HCT116 (cell line): ENCODE data around the gene ARL15.

Source experiments
- CEBPB ChIP-seq: IDR thresholded peaks from 2 replicates; pipeline ENCODE4 v1.6.1; 2012; ENCODE audit warnings: low read depth
- EGR1 ChIP-seq: IDR thresholded peaks from 2 replicates; pipeline ENCODE4 v1.6.1; 2012; ENCODE audit warnings: low read depth
- POLR2A ChIP-seq: IDR thresholded peaks from 2 replicates; pipeline ENCODE4 v1.7.0; 2011; ENCODE audit warnings: borderline replicate concordance; ENCODE audit not compliant: insufficient read depth, insufficient read length; ENCODE audit errors: extremely low read depth
- SP1 ChIP-seq: IDR thresholded peaks from 2 replicates; pipeline ENCODE4 v1.6.1; 2012; ENCODE audit warnings: low read depth
- TF ChIP-seq, protein P1 (sequence below), 3 experiments: fragments of 200-600 bp in 1 of 3; sonication (generic) in 1 of 3; IDR thresholded peaks in 2 of 3; conservative IDR thresholded peaks in 1 of 3; 2 replicates each; pipeline ENCODE4 v1.5.1; 2012 to 2017; ENCODE audit warnings: low read depth in 2 of 3, low read length in 2 of 3, antibody characterized with exemption in 1 of 3, borderline replicate concordance in 1 of 3, control low read depth in 1 of 3, mild to moderate bottlenecking in 1 of 3, mixed read lengths in 1 of 3, mixed run types in 1 of 3, moderate library complexity in 1 of 3; ENCODE audit not compliant: insufficient read depth in 1 of 3
- TF ChIP-seq, protein P2 (sequence below): IDR thresholded peaks from 2 replicates; pipeline ENCODE4 v1.6.1; 2011; ENCODE audit warnings: mild to moderate bottlenecking, low read length, moderate library complexity; ENCODE audit not compliant: insufficient replicate concordance; ENCODE audit errors: extremely low read depth

DNA sequence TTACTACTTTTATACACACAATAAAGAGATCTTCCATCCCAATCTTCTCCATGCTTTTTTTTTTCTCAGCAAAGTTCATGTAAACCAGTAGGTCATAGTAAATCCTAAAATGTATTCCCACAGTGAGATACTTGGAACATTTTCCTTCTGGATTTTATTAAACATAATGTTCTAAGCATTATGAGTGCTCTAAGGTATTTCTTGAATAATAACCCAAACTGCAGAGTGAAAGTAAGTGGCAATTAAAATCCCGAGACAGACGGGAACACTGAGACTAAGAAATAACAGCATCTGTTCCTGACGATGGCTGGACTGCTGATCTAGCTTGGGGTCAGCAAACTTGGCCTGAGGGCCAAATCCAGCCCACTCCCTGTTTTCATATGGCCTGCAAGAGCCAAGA is 359.8 kb downstream of the ARL15 start:
- no peak for TF ChIP-seq POLR2A
- TF ChIP-seq, protein P1, sequence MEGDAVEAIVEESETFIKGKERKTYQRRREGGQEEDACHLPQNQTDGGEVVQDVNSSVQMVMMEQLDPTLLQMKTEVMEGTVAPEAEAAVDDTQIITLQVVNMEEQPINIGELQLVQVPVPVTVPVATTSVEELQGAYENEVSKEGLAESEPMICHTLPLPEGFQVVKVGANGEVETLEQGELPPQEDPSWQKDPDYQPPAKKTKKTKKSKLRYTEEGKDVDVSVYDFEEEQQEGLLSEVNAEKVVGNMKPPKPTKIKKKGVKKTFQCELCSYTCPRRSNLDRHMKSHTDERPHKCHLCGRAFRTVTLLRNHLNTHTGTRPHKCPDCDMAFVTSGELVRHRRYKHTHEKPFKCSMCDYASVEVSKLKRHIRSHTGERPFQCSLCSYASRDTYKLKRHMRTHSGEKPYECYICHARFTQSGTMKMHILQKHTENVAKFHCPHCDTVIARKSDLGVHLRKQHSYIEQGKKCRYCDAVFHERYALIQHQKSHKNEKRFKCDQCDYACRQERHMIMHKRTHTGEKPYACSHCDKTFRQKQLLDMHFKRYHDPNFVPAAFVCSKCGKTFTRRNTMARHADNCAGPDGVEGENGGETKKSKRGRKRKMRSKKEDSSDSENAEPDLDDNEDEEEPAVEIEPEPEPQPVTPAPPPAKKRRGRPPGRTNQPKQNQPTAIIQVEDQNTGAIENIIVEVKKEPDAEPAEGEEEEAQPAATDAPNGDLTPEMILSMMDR (IDR thresholded peaks at IDR 0.05 in 2 of 3, conservative IDR thresholded peaks at IDR 0.05 in 1 of 3; ENCODE audit: borderline replicate concordance in 1 of 3, insufficient read depth in 1 of 3, low read depth in 2 of 3, low read length in 2 of 3): no peak
- TF ChIP-seq SP1: no peak
- TF ChIP-seq, protein P2, sequence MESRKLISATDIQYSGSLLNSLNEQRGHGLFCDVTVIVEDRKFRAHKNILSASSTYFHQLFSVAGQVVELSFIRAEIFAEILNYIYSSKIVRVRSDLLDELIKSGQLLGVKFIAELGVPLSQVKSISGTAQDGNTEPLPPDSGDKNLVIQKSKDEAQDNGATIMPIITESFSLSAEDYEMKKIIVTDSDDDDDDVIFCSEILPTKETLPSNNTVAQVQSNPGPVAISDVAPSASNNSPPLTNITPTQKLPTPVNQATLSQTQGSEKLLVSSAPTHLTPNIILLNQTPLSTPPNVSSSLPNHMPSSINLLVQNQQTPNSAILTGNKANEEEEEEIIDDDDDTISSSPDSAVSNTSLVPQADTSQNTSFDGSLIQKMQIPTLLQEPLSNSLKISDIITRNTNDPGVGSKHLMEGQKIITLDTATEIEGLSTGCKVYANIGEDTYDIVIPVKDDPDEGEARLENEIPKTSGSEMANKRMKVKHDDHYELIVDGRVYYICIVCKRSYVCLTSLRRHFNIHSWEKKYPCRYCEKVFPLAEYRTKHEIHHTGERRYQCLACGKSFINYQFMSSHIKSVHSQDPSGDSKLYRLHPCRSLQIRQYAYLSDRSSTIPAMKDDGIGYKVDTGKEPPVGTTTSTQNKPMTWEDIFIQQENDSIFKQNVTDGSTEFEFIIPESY: no peak
- no peak for TF ChIP-seq EGR1
- TF ChIP-seq CEBPB: no peak
